Hepatocyte (in vitro differentiated cells): Measurements from ENCODE around the gene DSTYK. TPM values are rescaled to one million over a fixed set of nuclear protein-coding genes. Genes with fewer than 3 reads are reported as not detected.

Experiments used
- DNase-seq: peaks from one replicate; pipeline ENCODE4 v3.0.0-alpha.2; 2016; ENCODE audit warnings: low spot score
- H2AFZ ChIP-seq: fragments of 200-600 bp; sonication (generic); 2 replicates; pipeline ENCODE4 v1.6.0; 2016; ENCODE audit warnings: antibody characterized with exemption, mild to moderate bottlenecking
- H3K27ac ChIP-seq: fragments of 200-600 bp; sonication (generic); 2 replicates; pipeline ENCODE4 v1.5.1; 2016; ENCODE audit warnings: mild to moderate bottlenecking
- H3K27me3 ChIP-seq: fragments of 200-600 bp; sonication (generic); 2 replicates; pipeline ENCODE4 v1.6.1; 2016
- H3K36me3 ChIP-seq: fragments of 200-600 bp; sonication (generic); replicated peaks from 2 replicates; pipeline ENCODE4 v1.5.1; 2016; ENCODE audit warnings: low read depth; ENCODE audit not compliant: insufficient read depth
- H3K4me1 ChIP-seq: fragments of 200-600 bp; sonication (generic); 2 replicates; pipeline ENCODE4 v1.5.1; 2016; ENCODE audit warnings: mild to moderate bottlenecking, moderate library complexity; ENCODE audit not compliant: insufficient read depth
- H3K4me2 ChIP-seq: fragments of 200-600 bp; sonication (generic); 2 replicates; pipeline ENCODE4 v1.6.0; 2016
- H3K4me3 ChIP-seq: fragments of 200-600 bp; sonication (generic); 2 replicates; pipeline ENCODE4 v1.5.1; 2016; ENCODE audit warnings: mild to moderate bottlenecking
- H3K79me2 ChIP-seq: fragments of 200-600 bp; sonication (generic); 2 replicates; pipeline ENCODE4 v1.6.0; 2017; ENCODE audit warnings: mild to moderate bottlenecking
- H3K9me2 ChIP-seq: fragments of 200-600 bp; sonication (generic); replicated peaks from 2 replicates; pipeline ENCODE4 v1.6.0; 2017; ENCODE audit warnings: mild to moderate bottlenecking; ENCODE audit not compliant: insufficient read depth
- H3K9me3 ChIP-seq: fragments of 200-600 bp; sonication (generic); 2 replicates; pipeline ENCODE4 v1.5.1; 2016; ENCODE audit warnings: low read depth, mild to moderate bottlenecking
- H4K20me1 ChIP-seq: fragments of 200-600 bp; sonication (generic); 2 replicates; pipeline ENCODE4 v1.6.0; 2016; ENCODE audit warnings: mild to moderate bottlenecking; ENCODE audit not compliant: insufficient read depth, poor library complexity, severe bottlenecking
- CTCF ChIP-seq: fragments of 200-600 bp; sonication (generic); IDR thresholded peaks from 2 replicates; pipeline ENCODE4 v1.5.1; 2016; ENCODE audit warnings: antibody characterized with exemption, mild to moderate bottlenecking; ENCODE audit not compliant: poor library complexity
- EZH2 ChIP-seq: fragments of 200-600 bp; sonication (generic); IDR thresholded peaks from 2 replicates; pipeline ENCODE4 v1.6.1; 2016; ENCODE audit warnings: antibody characterized with exemption, mild to moderate bottlenecking, borderline replicate concordance
- EZH2phosphoT487 ChIP-seq: fragments of 200-600 bp; sonication (generic); IDR thresholded peaks from one replicate; pipeline ENCODE4 v1.6.1; 2018; ENCODE audit warnings: antibody characterized with exemption, mild to moderate bottlenecking, low read depth, moderate library complexity; ENCODE audit not compliant: unreplicated experiment, severe bottlenecking
- WGBS: methylation state at CpG from one replicate; pipeline ENCODE4 v1.1.6; 2016; ENCODE audit warnings: low lambda C conversion rate; ENCODE audit errors: missing lambda C conversion rate; 5-methylcytosine and 5-hydroxymethylcytosine counted together
- polyA plus RNA-seq: library from polyadenylated mRNA; unstranded; fragments of >200 nt; fragmentation: Nextera tagmentation; extraction: Ambion mirVana; gene quantifications from 2 replicates; pipeline ENCODE4 v1.2.1, GENCODE V29; 2016
- total RNA-seq: library from RNA; depleted of rRNA; stranded (reverse); fragments of >200 nt; gene quantifications from 2 replicates; pipeline ENCODE4 v1.2.3, GENCODE V29; 2014

DSTYK gene
- total and polyA plus RNA-seq, 2 experiments from 2014 or later: 7.7 to 11.0 TPM

DNA sequence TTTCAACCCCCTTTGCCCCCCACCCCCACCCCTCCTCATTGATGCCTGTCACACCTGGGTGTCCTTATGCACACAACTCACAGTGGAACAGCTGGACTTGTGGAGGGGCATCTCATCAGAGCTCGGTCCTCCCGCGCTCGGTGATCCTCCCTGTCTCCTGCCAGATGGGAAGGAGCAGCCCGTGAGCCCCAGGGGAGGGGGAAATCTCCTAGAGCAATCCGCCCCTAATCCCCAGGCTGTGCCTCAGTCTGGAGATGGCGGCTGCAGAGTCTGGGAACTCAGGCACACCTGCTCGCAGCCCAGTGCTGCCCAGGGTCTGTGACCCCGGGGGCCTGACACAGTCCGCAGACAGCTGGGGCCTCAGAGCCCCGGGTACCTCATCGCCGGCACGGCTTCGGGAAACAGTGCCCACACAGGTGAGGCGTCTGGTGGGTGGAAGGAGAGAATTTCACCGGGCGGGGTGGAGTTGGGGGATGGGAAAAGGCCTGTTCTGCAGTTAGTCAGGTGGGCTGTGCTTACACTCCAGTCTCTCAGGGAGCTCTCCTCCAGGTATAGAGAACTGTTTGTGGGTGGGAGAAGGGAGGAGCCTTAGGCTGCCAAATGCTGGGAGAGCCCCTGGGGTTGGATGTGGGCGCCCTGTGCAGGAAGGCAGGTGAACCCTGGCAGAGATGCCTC is 45.6 kb upstream of the DSTYK start:
- Histone ChIP-seq H3K27me3 (no peaks in the 10 kb centered on the region), H3K4me3 (no peak overlapping the region), H3K27ac (no peak overlapping the region), H3K4me1 (peaks cover 9% of the 10 kb centered on the region), H2AFZ (no peak overlapping the region), H3K36me3 (no peaks in the 10 kb centered on the region), H3K79me2 (no peaks in the 10 kb centered on the region), H3K4me2 (no peak overlapping the region), H3K9me2 (no peaks in the 10 kb centered on the region), H3K9me3 (no peaks in the 10 kb centered on the region), H4K20me1 (no peaks in the 10 kb centered on the region)
- no peak for DNase-seq
- WGBS: 90% methylated on average over 18 of the region's 19 CpGs
- TF ChIP-seq CTCF (no peak), EZH2phosphoT487 (no peak), EZH2 (no peak)

- H2AFZ ChIP-seq: peak overlapping the region; percentile 65
- TF ChIP-seq EZH2phosphoT487 (no peak), CTCF (peak; percentile 92), EZH2 (no peak)
These were observed 44.7 kb upstream of the DSTYK start for GRCh38 chr1:205255941-205256780.

DNA sequence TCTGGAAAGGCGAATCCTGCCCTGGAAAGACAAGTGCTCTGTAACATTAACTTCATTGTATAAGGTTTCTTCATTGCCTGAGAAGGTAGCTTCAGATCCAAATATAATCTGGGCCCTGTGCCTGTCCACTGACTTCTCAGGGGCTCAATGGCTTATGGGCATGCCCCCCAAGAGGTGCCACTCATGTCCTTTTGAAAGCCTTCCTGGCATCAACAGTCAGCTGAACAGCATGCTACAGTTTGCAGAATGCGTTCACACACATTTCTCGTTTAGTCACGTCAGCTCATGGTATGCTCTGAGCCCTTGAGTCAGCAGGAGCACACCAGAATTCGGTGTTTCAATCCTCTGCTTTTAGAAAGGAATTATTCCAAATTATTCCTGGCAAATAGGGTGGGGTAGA is 40.1 kb upstream of the DSTYK start:
- no peak for DNase-seq
- Histone ChIP-seq H4K20me1 (no peaks in the 10 kb centered on the region), H3K9me3 (no peaks in the 10 kb centered on the region), H3K79me2 (no peaks in the 10 kb centered on the region), H3K27ac (no peak overlapping the region), H3K4me2 (no peak overlapping the region), H3K9me2 (no peaks in the 10 kb centered on the region), H2AFZ (no peak overlapping the region), H3K27me3 (no peaks in the 10 kb centered on the region), H3K4me1 (peaks cover 32% of the 10 kb centered on the region), H3K4me3 (no peak overlapping the region), H3K36me3 (no peaks in the 10 kb centered on the region)
- TF ChIP-seq EZH2 (no peak), CTCF (no peak), EZH2phosphoT487 (no peak)
- WGBS: 91% methylated on average over 5 of the region's 5 CpGs

More at GRCh38 chr1:205255941-205256780, 44.7 kb upstream of the DSTYK start:
- Histone ChIP-seq H3K9me3 (no peaks in the 10 kb centered on the region), H3K79me2 (no peaks in the 10 kb centered on the region), H3K9me2 (no peaks in the 10 kb centered on the region), H3K27me3 (no peaks in the 10 kb centered on the region), H3K36me3 (no peaks in the 10 kb centered on the region), H3K27ac (no peak overlapping the region), H3K4me3 (no peak overlapping the region), H3K4me2 (no peak overlapping the region), H3K4me1 (no peaks in the 10 kb centered on the region), H4K20me1 (no peaks in the 10 kb centered on the region)
- peak; percentile 93 for DNase-seq
- 39% methylated on average over 8 of the region's 8 CpGs for WGBS
